Esophagus muscularis mucosa (tissue), 4 donors: ENCODE data around the gene C3orf38. TPM values are rescaled to one million over a fixed set of nuclear protein-coding genes. Genes with fewer than 3 reads are reported as not detected.

ENCODE experiments used
- DNase-seq: peaks from one replicate; pipeline ENCODE4 v3.0.0-alpha.2; 2017; ENCODE audit errors: extremely low spot score
- H3K27ac ChIP-seq, 4 donors: fragments of 200-600 bp; sonication (generic); replicated peaks in 1 of 4; 1 replicate in 3 of 4; 2 replicates in 1 of 4; pipeline ENCODE4 v1.5.1; 2016 to 2019; ENCODE audit warnings: mild to moderate bottlenecking in 1 of 4
- H3K27me3 ChIP-seq, 4 donors: fragments of 200-600 bp; sonication (generic); one replicate each; pipeline versions ENCODE4 v1.5.1 to v1.6.0; 2016 to 2019
- H3K36me3 ChIP-seq, 4 donors: fragments of 200-600 bp; sonication (generic); one replicate each; pipeline ENCODE4 v1.5.1; 2016 to 2019
- H3K4me1 ChIP-seq, 4 donors: fragments of 200-600 bp; sonication (generic); one replicate each; pipeline ENCODE4 v1.5.1; 2016 to 2019
- H3K4me3 ChIP-seq, 4 donors: fragments of 200-600 bp; sonication (generic); 1 replicate in 2 of 4; 2 replicates in 2 of 4; pipeline ENCODE4 v1.5.1; 2016 to 2019; ENCODE audit warnings: mild to moderate bottlenecking in 4 of 4, moderate library complexity in 1 of 4
- H3K9me3 ChIP-seq, 4 donors: fragments of 200-600 bp; sonication (generic); 1 replicate in 3 of 4; 2 replicates in 1 of 4; pipeline ENCODE4 v1.5.1; 2016 to 2019
- EP300 ChIP-seq: sonication (generic); formaldehyde crosslinking; IDR thresholded peaks from one replicate; pipeline ENCODE4 v1.6.1; 2017; ENCODE audit warnings: antibody characterized with exemption
- POLR2A ChIP-seq: fragments of 450-650 bp; IDR thresholded peaks from one replicate; pipeline ENCODE4 v1.6.1; 2017; ENCODE audit warnings: antibody characterized with exemption, moderate library complexity, mild to moderate bottlenecking, low read depth
- POLR2AphosphoS5 ChIP-seq, 2 donors: sonication (generic); formaldehyde crosslinking; IDR thresholded peaks; one replicate each; pipeline ENCODE4 v1.6.1; 2017; ENCODE audit warnings: antibody characterized with exemption in 2 of 2
- WGBS: methylation state at CpG from one replicate; pipeline ENCODE4 v1.1.5; 2018; 5-methylcytosine and 5-hydroxymethylcytosine counted together
- intact Hi-C: fragments of 100-400 bp; cut with DNase I; formaldehyde crosslinking; loops from one replicate; pipeline ENCODE4 v1.15.1; 2023
- total RNA-seq, 4 donors: library from RNA; depleted of rRNA; stranded (reverse); fragments of >200 nt; gene quantifications; one replicate each; pipeline versions ENCODE4 v1.1.0 to v1.2.1, GENCODE V29; 2016
- TF ChIP-seq, protein P1 (sequence below), 3 experiments: fragments of 200-600 bp in 2 of 3; fragments of 450-650 bp in 1 of 3; sonication (generic) in 2 of 3; IDR thresholded peaks; one replicate each; pipeline ENCODE4 v1.5.1; 2017 to 2019; ENCODE audit warnings: antibody characterized with exemption in 3 of 3, mild to moderate bottlenecking in 2 of 3, moderate library complexity in 1 of 3

The C3orf38 gene
- total RNA-seq, 4 donors from 2014 or later, result 13.9 to 18.9 (median 16.4) TPM

DNA sequence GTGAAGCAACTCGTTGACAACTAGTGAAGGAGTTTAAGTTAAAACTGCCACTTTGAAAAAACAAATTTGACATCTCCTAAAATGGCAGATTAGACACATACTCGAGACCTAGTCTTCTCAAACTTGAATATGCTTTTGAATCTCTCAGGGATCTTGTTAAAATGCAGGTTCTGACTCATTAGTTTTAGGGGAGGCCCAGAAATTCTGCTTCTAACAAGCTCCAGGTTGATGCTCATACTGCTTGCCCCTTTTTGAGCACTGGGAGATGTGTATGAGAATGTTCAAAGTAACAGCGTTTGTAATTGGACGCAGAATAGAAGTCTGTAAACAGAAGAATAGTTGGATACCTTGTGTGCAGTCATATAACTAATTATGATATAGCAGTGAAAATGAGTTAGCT, 1.6 kb downstream of the C3orf38 start:
- H3K9me3 ChIP-seq, result no peaks in the 10 kb centered on the region
- no peaks in the 10 kb centered on the region for H3K27me3 ChIP-seq
- peaks cover 27 to 35% (median 30%) of the 10 kb centered on the region in 4 donors for H3K36me3 ChIP-seq
- WGBS, result 39% methylated on average over 4 of the region's 4 CpGs
- H3K4me3 ChIP-seq, result peak overlapping the region; percentile 71 to 83 (median 76)
- H3K4me1 ChIP-seq, result peaks cover 19 to 45% (median 38%) of the 10 kb centered on the region in 4 donors
- no peak overlapping the region for H3K27ac ChIP-seq
- DNase-seq, result no peak
- TF ChIP-seq POLR2AphosphoS5 (IDR thresholded peaks at IDR 0.05), result no peak
- TF ChIP-seq, protein P1, sequence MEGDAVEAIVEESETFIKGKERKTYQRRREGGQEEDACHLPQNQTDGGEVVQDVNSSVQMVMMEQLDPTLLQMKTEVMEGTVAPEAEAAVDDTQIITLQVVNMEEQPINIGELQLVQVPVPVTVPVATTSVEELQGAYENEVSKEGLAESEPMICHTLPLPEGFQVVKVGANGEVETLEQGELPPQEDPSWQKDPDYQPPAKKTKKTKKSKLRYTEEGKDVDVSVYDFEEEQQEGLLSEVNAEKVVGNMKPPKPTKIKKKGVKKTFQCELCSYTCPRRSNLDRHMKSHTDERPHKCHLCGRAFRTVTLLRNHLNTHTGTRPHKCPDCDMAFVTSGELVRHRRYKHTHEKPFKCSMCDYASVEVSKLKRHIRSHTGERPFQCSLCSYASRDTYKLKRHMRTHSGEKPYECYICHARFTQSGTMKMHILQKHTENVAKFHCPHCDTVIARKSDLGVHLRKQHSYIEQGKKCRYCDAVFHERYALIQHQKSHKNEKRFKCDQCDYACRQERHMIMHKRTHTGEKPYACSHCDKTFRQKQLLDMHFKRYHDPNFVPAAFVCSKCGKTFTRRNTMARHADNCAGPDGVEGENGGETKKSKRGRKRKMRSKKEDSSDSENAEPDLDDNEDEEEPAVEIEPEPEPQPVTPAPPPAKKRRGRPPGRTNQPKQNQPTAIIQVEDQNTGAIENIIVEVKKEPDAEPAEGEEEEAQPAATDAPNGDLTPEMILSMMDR (IDR thresholded peaks at IDR 0.05), result no peak
- TF ChIP-seq EP300, result no peak
- intact Hi-C loops, result loop anchor here (5.0 kb wide), 1 partner anchor 94 kb away; the partner anchor contains the start of genes CGGBP1 and ZNF654

DNA sequence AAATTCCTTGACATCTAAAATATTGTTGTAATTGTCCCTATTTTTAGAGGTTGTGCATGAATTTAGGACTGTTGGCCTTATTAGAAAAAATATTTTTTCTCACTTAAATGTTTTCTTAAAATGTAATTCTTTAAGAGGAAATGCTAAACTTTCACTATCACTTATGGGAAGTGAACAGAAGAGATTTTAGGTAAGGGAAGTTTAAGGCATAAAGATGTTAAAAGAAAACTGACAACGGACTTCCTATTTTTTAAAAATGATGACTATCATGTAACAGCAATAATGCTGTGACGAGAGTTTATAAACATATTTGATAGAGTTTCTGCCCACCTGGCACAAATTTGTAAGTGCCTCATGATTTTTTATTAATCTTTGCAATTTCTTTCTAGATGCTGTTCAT, 3.1 kb downstream of the C3orf38 start:
- H3K27me3 ChIP-seq, result no peaks in the 10 kb centered on the region
- intact Hi-C loops, result loop anchor here (5.0 kb wide), 1 partner anchor 96 kb away; the partner anchor contains the start of genes CGGBP1 and ZNF654
- no peak overlapping the region for H3K27ac ChIP-seq
- no peak for DNase-seq
- TF ChIP-seq, protein P1 (IDR thresholded peaks at IDR 0.05), result no peak
- TF ChIP-seq POLR2A (no peak), POLR2AphosphoS5 (IDR thresholded peaks at IDR 0.05) (no peak), EP300 (no peak)
- 59% methylated on average over 2 of the region's 2 CpGs for WGBS
- H3K9me3 ChIP-seq, result no peaks in the 10 kb centered on the region
- H3K4me3 ChIP-seq, result no peak overlapping the region
- peaks cover 33 to 45% (median 38%) of the 10 kb centered on the region in 4 donors for H3K36me3 ChIP-seq
- peaks cover 19 to 58% (median 48%) of the 10 kb centered on the region in 4 donors for H3K4me1 ChIP-seq

DNA sequence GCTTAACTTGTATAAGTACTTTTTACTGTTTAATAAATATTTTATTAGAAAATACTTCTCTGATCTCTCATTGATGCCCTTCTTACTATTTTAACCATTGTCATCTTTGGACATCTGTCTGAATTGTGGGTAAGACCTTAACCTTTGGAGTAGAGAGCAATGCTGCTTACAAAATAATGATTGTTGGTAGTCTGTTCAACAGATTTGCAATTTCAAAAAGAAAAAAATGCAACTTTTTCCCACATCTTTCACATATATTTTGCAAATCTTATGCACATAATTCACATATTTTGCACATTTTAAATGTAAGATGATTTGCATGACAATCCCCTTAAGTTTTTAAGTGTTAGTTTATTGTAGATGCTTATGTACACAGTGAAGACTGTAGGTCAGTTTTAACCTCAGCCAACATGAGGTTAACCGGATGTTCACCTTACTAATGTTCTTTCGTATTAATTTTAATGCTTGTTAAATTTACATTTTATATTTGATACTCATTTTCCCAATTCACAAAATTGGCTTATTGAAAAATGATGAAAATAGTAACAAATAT, 16.7 kb downstream of the C3orf38 start:
- intact Hi-C loops, result no loop called here
- TF ChIP-seq POLR2A (no peak), POLR2AphosphoS5 (IDR thresholded peaks at IDR 0.05) (no peak)
- peaks cover 0 to 17% (median 5%) of the 10 kb centered on the region in 4 donors for H3K36me3 ChIP-seq
- H3K27ac ChIP-seq, result no peak overlapping the region
- no peak for DNase-seq
- no peaks in the 10 kb centered on the region for H3K9me3 ChIP-seq
- H3K4me3 ChIP-seq, result no peak overlapping the region
- 100% methylated on average over 2 of the region's 2 CpGs for WGBS
- no peaks in the 10 kb centered on the region for H3K4me1 ChIP-seq
- no peaks in the 10 kb centered on the region for H3K27me3 ChIP-seq

DNA sequence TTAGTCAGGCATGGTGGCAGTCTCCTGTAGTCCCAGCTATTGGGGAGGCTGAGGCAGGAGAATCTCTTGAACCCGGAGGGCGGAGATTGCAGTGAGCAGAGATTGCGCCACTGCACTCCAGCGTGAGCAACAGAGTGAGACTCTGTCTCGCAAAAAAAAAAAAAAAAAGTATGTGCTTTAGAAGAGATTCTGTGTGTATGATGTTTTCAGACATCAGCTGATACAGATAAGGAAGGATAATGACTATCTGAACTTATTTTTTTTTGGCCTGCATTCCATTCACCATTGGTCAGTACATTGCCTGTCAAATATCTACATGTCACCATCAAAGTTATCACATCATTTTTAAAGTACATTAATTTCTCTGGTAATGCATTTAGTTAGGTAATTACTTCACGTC, 17.4 kb downstream of the C3orf38 start:
- DNase-seq, result no peak
- no peak overlapping the region for H3K4me3 ChIP-seq
- TF ChIP-seq EP300 (no peak), POLR2A (no peak), POLR2AphosphoS5 (IDR thresholded peaks at IDR 0.05) (no peak)
- TF ChIP-seq, protein P1 (IDR thresholded peaks at IDR 0.05), result no peak
- no peaks in the 10 kb centered on the region for H3K27me3 ChIP-seq
- WGBS, result 98% methylated on average over 6 of the region's 6 CpGs
- no peak overlapping the region for H3K27ac ChIP-seq
- H3K4me1 ChIP-seq, result no peaks in the 10 kb centered on the region
- peaks cover 0 to 15% (median 6%) of the 10 kb centered on the region in 4 donors for H3K36me3 ChIP-seq
- intact Hi-C loops, result no loop called here
- H3K9me3 ChIP-seq, result no peaks in the 10 kb centered on the region

DNA sequence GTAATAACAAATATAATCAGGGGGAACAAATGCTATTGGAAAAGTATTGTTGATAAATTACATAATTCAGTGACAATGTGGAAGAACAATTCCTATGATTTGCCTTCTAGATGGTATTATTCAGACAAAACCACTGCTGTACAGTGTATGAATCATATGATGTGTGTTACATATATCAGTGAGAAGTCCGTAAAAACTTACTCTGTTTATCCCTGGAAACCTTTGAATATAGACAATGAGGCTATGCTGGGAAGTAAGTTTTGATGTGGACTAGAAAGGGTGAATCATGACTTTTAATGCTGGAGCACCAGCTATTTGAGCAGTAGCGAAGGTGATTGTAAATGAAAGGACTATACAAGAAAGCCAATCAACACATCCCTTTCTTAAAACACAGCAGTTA, 17.9 kb downstream of the C3orf38 start:
- Histone ChIP-seq H3K4me3 (no peak overlapping the region), H3K27me3 (no peaks in the 10 kb centered on the region), H3K27ac (no peak overlapping the region), H3K9me3 (no peaks in the 10 kb centered on the region), H3K4me1 (no peaks in the 10 kb centered on the region), H3K36me3 (peaks cover 0 to 10% (median 5%) of the 10 kb centered on the region in 4 donors)
- TF ChIP-seq POLR2A (no peak), EP300 (no peak), POLR2AphosphoS5 (IDR thresholded peaks at IDR 0.05) (no peak)
- TF ChIP-seq, protein P1 (IDR thresholded peaks at IDR 0.05), result no peak
- no peak for DNase-seq
- intact Hi-C loops, result no loop called here
- 96% methylated on average over 2 of the region's 2 CpGs for WGBS
